ENCODE results near the gene PPP1R9B. TPM values are rescaled to one million over a fixed set of nuclear protein-coding genes. Genes with fewer than 3 reads are reported as not detected.

PPP1R9B gene
- total RNA-seq, 4 donors from 2014 or later, result 28.4 to 54.9 (median 36.9) TPM

GRCh38 chr17:50136096-50136687 is 14.3 kb downstream of the PPP1R9B start:
- TF ChIP-seq POLR2A (IDR thresholded peaks at IDR 0.05) (no peak), EP300 (IDR thresholded peaks at IDR 0.05) (no peak)
- TF ChIP-seq, protein P1, sequence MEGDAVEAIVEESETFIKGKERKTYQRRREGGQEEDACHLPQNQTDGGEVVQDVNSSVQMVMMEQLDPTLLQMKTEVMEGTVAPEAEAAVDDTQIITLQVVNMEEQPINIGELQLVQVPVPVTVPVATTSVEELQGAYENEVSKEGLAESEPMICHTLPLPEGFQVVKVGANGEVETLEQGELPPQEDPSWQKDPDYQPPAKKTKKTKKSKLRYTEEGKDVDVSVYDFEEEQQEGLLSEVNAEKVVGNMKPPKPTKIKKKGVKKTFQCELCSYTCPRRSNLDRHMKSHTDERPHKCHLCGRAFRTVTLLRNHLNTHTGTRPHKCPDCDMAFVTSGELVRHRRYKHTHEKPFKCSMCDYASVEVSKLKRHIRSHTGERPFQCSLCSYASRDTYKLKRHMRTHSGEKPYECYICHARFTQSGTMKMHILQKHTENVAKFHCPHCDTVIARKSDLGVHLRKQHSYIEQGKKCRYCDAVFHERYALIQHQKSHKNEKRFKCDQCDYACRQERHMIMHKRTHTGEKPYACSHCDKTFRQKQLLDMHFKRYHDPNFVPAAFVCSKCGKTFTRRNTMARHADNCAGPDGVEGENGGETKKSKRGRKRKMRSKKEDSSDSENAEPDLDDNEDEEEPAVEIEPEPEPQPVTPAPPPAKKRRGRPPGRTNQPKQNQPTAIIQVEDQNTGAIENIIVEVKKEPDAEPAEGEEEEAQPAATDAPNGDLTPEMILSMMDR (IDR thresholded peaks at IDR 0.05), result no peak
- WGBS, 2 donors, result 90 to 92% methylated on average over 11 of the region's 11 CpGs
- Histone ChIP-seq H3K27ac (no peak overlapping the region), H3K9me3 (no peaks in the 10 kb centered on the region), H3K4me3 (no peak overlapping the region), H3K36me3 (peaks cover 0 to 70% (median 35%) of the 10 kb centered on the region in 3 donors), H3K4me1 (peaks cover 0 to 29% (median 9%) of the 10 kb centered on the region in 4 donors), H3K27me3 (no peaks in the 10 kb centered on the region)
- DNase-seq (ENCODE audit: low spot score in 2 of 2), result no peak

- H3K9me3 ChIP-seq, result no peaks in the 10 kb centered on the region
- no peak overlapping the region for H3K4me3 ChIP-seq
- H3K36me3 ChIP-seq, result peaks cover 0 to 64% (median 28%) of the 10 kb centered on the region in 3 donors
- WGBS, 2 donors, result 89 to 90% methylated on average over 13 to 16 of the region's 16 CpGs
- TF ChIP-seq EP300 (IDR thresholded peaks at IDR 0.05) (no peak), POLR2A (IDR thresholded peaks at IDR 0.05) (no peak)
- TF ChIP-seq, protein P1 (IDR thresholded peaks at IDR 0.05), result no peak
- no peak for DNase-seq (ENCODE audit: low spot score in 2 of 2)
- peaks cover 0 to 7% of the 10 kb centered on the region in 2 donors for H3K27me3 ChIP-seq
- H3K4me1 ChIP-seq, result peaks cover 0 to 26% (median 5%) of the 10 kb centered on the region in 4 donors
- H3K27ac ChIP-seq, result no peak overlapping the region
These were observed 15.0 kb downstream of the PPP1R9B start for GRCh38 chr17:50135316-50136095.

DNA sequence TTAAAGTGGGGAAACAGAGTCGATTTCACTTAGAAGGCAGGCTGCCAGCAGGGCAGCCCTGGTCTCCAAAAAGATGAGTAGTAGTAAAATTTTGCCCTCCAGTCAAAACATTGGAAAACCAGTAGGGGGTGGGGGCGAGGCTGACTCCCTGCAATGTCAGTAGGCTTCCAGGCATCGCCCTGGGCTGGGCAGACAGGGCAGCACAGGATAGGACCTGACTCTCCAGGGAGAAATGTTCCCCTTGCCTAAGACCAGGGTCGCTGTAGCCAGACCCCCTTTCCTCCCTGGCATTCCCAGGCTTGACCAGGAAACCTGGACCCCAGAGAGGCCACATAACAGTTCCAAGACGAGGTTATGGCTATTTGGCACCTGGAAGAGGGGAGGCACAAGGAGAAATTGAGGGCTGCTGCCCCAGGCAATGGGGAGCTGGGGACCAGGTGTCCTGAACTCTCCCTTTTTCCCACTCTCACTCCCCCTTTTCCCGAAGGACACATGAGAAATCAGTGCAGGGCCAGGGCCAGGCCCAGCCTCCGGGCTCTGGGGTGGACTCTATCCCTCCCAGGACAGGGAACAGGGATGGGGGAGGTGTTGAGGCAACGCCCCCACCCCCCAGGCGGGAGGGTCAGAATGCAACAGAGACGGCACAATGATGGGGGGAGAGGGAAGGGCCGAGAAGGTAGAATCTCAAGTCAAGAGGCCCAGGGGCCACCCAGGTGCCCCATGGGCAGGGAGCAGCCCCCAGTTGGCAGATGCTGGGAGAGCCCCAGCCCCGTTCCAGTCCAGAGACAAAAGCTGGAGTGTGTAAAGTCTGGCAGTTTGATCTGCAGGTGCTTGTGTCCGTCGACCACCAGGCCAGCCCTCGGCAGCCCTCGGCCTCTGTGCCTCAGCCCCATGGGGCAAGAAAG is 16.0 kb downstream of the PPP1R9B start:
- Histone ChIP-seq H3K9me3 (no peaks in the 10 kb centered on the region), H3K27ac (no peak overlapping the region), H3K4me3 (no peak overlapping the region), H3K4me1 (peaks cover 0 to 30% (median 7%) of the 10 kb centered on the region in 4 donors), H3K27me3 (peaks cover 0 to 14% of the 10 kb centered on the region in 2 donors), H3K36me3 (peaks cover 0 to 55% (median 25%) of the 10 kb centered on the region in 3 donors)
- no peak for DNase-seq (ENCODE audit: low spot score in 2 of 2)
- TF ChIP-seq, protein P1 (IDR thresholded peaks at IDR 0.05), result no peak
- no peak for TF ChIP-seq EP300 (IDR thresholded peaks at IDR 0.05)
- 60 to 64% methylated on average over 16 of the region's 16 CpGs for WGBS, 2 donors

- H3K9me3 ChIP-seq, result no peaks in the 10 kb centered on the region
- TF ChIP-seq EP300 (IDR thresholded peaks at IDR 0.05) (no peak), POLR2A (IDR thresholded peaks at IDR 0.05) (no peak)
- TF ChIP-seq, protein P1 (IDR thresholded peaks at IDR 0.05), result no peak
These were observed 16.7 kb downstream of the PPP1R9B start for GRCh38 chr17:50133769-50134099.

More at GRCh38 chr17:50133769-50134099, 16.7 kb downstream of the PPP1R9B start:
- Histone ChIP-seq H3K27me3 (peaks cover 0 to 21% of the 10 kb centered on the region in 2 donors), H3K36me3 (peaks cover 0 to 48% (median 18%) of the 10 kb centered on the region in 3 donors), H3K4me3 (no peak overlapping the region), H3K4me1 (peaks cover 0 to 37% (median 15%) of the 10 kb centered on the region in 4 donors), H3K27ac (no peak overlapping the region)
- 17 to 18% methylated on average over 16 of the region's 16 CpGs for WGBS, 2 donors
- DNase-seq (ENCODE audit: low spot score in 2 of 2), result no peak

Data from tibial nerve (tissue), 4 donors.